Placental epithelial cell (primary cell): ENCODE results near the gene PPM1K. TPM values are rescaled to one million over a fixed set of nuclear protein-coding genes. Genes with fewer than 3 reads are reported as not detected.

Experiments
- small RNA-seq: library from RNA; depleted of rRNA; stranded (forward); fragments of <200 nt; gene quantifications from one replicate; pipeline ENCODE3, GENCODE V24; 2012
- total RNA-seq: library from RNA; depleted of rRNA; stranded (reverse); fragments of >200 nt; gene quantifications from 2 replicates; pipeline ENCODE4 v1.2.3, GENCODE V29; 2012

PPM1K gene
- 11.8 and 17.7 TPM in 2 replicates for total RNA-seq

GRCh38 chr4:88284439-88285234 lies at the start of gene PPM1K:
Gene PPM1K (minus strand): TSS chr4:88284561. CDS start chr4:88278583, 5,978 bp downstream.

Small RNAs within 50 kb of the gene (small RNA-seq; reads per million reads assigned to genes)
- gene RF00019 (not detected), gene RNU6-1298P (not detected)

Other genes with a start within 250 kb of the PPM1K start
- 0.79 and 5.2 TPM in 2 replicates for gene ABCG2, start 125.9 kb downstream of the PPM1K start, total RNA-seq
- 0.22 and 0.39 TPM in 2 replicates for gene HERC6, start 94.3 kb upstream of the PPM1K start, total RNA-seq
- gene HERC5, start 172.6 kb upstream of the PPM1K start, total RNA-seq = 0.33 TPM in 1 of 2 replicates, not detected in the other
- 48.6 and 75.0 TPM in 2 replicates for gene PYURF, start 239.2 kb upstream of the PPM1K start, total RNA-seq